Bronchial epithelial cell (primary cell): ENCODE measurements around the gene CFAP126. TPM values are rescaled to one million over a fixed set of nuclear protein-coding genes. Genes with fewer than 3 reads are reported as not detected.

Source experiments
- DNase-seq: peaks from one replicate; pipeline ENCODE4 v3.0.0-alpha.2; 2010; ENCODE audit warnings: low read depth
- FAIRE-seq: peaks from 2 replicates; lab custom pipeline; 2011; peaks lifted over from hg19 to GRCh38; lab: Jason Lieb, UNC
- H3K27me3 ChIP-seq: 2 replicates; pipeline ENCODE4 v1.5.1; 2011; ENCODE audit warnings: low read length; ENCODE audit not compliant: control insufficient read depth, insufficient read depth
- H3K36me3 ChIP-seq: 2 replicates; pipeline ENCODE4 v1.5.1; 2011; ENCODE audit warnings: low read length; ENCODE audit not compliant: control insufficient read depth, insufficient read depth
- H3K4me3 ChIP-seq: 2 replicates; pipeline ENCODE4 v1.5.1; 2011; ENCODE audit warnings: mild to moderate bottlenecking, low read depth, low read length, control low read depth
- total RNA-seq: library from RNA; depleted of rRNA; stranded (reverse); fragments of >200 nt; gene quantifications from 2 replicates; pipeline ENCODE4 v1.2.1, GENCODE V29; 2014
- TF ChIP-seq, protein P1 (sequence below): IDR thresholded peaks from 2 replicates; pipeline ENCODE4 v1.5.1; 2011; ENCODE audit warnings: mild to moderate bottlenecking, moderate library complexity, low read length, control low read depth, inconsistent platforms; ENCODE audit not compliant: insufficient read depth, severe bottlenecking

CFAP126 gene
- total RNA-seq, 1 donor from 2014 or later: not detected

DNA sequence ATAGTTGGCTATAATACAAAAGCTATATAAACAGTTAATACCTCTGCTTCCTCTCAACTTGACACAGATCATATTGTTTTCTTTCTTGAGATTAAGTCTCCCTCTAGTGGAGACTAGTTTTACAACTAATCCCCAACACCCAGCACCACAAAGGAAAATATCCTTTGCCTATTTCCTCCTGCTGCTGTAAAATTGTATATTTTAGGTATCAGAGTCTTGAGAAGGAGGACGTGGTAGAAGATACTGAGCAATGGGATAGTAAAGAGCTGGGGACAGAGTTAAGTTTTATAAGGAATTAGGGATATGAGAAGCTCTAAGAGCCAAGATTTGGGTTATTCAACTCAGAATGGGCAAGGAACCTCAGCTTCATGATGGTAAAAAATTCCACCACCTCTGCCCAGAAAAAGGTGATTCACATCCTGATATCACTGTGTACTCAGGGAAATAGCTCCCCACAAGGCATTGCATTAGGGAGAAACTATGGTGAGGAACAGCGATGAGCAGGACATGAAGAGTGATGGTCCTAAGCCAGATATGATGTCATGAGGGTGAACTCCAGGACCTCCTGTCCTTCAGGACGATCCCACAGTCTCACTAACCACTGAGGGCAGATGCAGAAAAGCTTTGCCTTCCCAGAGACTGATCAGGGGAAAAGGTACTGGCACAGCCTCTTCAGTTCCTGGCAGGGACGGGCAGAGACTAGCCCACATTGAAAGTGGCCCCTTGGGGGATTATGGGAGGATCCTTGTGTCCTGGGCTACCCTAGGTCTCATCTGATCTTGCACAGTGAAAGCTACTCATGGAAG, 14.7 kb upstream of the CFAP126 start:
- TF ChIP-seq, protein P1, sequence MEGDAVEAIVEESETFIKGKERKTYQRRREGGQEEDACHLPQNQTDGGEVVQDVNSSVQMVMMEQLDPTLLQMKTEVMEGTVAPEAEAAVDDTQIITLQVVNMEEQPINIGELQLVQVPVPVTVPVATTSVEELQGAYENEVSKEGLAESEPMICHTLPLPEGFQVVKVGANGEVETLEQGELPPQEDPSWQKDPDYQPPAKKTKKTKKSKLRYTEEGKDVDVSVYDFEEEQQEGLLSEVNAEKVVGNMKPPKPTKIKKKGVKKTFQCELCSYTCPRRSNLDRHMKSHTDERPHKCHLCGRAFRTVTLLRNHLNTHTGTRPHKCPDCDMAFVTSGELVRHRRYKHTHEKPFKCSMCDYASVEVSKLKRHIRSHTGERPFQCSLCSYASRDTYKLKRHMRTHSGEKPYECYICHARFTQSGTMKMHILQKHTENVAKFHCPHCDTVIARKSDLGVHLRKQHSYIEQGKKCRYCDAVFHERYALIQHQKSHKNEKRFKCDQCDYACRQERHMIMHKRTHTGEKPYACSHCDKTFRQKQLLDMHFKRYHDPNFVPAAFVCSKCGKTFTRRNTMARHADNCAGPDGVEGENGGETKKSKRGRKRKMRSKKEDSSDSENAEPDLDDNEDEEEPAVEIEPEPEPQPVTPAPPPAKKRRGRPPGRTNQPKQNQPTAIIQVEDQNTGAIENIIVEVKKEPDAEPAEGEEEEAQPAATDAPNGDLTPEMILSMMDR: peak; percentile 29
- DNase-seq (peak; percentile 91), FAIRE-seq (peak; percentile 89)
- Histone ChIP-seq H3K4me3 (no peak overlapping the region), H3K36me3 (no peaks in the 10 kb centered on the region), H3K27me3 (no peaks in the 10 kb centered on the region)

GRCh38 chr1:161381707-161382106, 14.0 kb upstream of the CFAP126 start:
- DNase-seq (no peak), FAIRE-seq (no peak)
- TF ChIP-seq, protein P1: no peak
- H3K4me3 ChIP-seq: no peak overlapping the region
- no peaks in the 10 kb centered on the region for H3K27me3 ChIP-seq
- no peaks in the 10 kb centered on the region for H3K36me3 ChIP-seq

- H3K4me3 ChIP-seq: no peak overlapping the region
- FAIRE-seq: no peak
- DNase-seq: no peak
- H3K36me3 ChIP-seq: no peaks in the 10 kb centered on the region
- no peaks in the 10 kb centered on the region for H3K27me3 ChIP-seq
- TF ChIP-seq, protein P1: no peak
These were observed 11.4 kb upstream of the CFAP126 start for GRCh38 chr1:161379071-161379470.

DNA sequence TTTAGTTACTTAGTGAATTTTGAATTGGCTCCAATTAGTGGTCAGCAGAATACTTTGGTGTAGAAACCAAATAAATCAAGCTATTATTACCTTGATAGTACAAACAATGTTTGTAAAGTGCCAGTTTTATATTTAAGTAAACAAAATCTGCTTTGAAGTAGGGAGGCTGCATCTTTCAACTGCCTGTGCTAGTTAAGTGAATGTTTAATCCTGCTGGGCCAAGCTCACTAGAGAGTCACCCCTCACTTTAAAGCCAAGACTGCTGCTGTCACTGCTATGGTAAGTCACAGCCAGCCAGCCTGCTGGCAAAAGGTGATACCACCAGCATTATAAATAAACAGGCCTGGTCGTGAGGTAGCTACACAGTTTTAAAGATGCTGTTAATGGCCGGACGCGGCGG, 10.3 kb upstream of the CFAP126 start:
- TF ChIP-seq, protein P1: no peak
- no peak for DNase-seq
- no peaks in the 10 kb centered on the region for H3K36me3 ChIP-seq
- no peak overlapping the region for H3K4me3 ChIP-seq
- no peaks in the 10 kb centered on the region for H3K27me3 ChIP-seq
- FAIRE-seq: no peak

DNA sequence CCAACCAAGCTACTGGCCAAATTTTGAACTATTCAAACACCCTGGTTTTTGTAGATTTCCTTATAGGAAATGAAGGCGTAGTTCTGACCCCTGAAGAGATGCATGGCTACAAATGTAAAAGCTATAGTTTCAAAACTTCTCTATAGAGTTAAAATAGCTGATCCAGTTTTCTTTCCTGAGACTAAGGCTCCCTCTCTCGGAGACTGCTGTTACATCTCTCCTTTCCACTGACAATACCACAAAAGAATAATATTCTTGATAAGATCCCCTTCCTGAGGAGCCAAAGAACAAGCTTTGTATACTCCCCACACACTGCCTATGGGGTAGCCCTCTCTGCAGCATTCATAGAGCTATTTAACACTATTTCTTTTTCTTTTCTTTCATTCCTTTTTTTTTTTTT, 6.7 kb upstream of the CFAP126 start:
- TF ChIP-seq, protein P1: peak; percentile 20
- no peak for FAIRE-seq
- DNase-seq: no peak
- H3K4me3 ChIP-seq: no peak overlapping the region
- no peaks in the 10 kb centered on the region for H3K36me3 ChIP-seq
- no peaks in the 10 kb centered on the region for H3K27me3 ChIP-seq

GRCh38 chr1:161373442-161373841, 5.8 kb upstream of the CFAP126 start:
- H3K4me3 ChIP-seq: no peak overlapping the region
- no peaks in the 10 kb centered on the region for H3K36me3 ChIP-seq
- TF ChIP-seq, protein P1: no peak
- no peak for DNase-seq
- FAIRE-seq: no peak
- no peaks in the 10 kb centered on the region for H3K27me3 ChIP-seq
